ENCODE measurements around the gene ZNF8.
"Not testable (repeated sequence)": the region's sequence is repeated elsewhere in the genome, so short reads cannot be mapped to it uniquely, and the experiment has no call there.

ZNF8 gene

GRCh38 chr19:58300620-58301019, 21.9 kb downstream of the ZNF8 start:
- DNase-seq = no peak

GRCh38 chr19:58304255-58304654, 25.5 kb downstream of the ZNF8 start:
- DNase-seq = no peak

- DNase-seq = no peak
These were observed 26.0 kb downstream of the ZNF8 start for GRCh38 chr19:58304748-58305064.

- peak; percentile 99 for DNase-seq
These were observed 26.5 kb downstream of the ZNF8 start, which contains the start of gene ERVK3-1 for GRCh38 chr19:58305065-58305931. ERVK3-1 (plus strand) TSS chr19:58305377; CDS start chr19:58312169, 6,792 bp downstream.

GRCh38 chr19:58305932-58306323, 27.2 kb downstream of the ZNF8 start:
- peak; percentile 9 for DNase-seq

GRCh38 chr19:58307736-58308135, 29.0 kb downstream of the ZNF8 start:
- DNase-seq = no peak

GRCh38 chr19:58310685-58311084, 31.9 kb downstream of the ZNF8 start:
- DNase-seq = not testable (repeated sequence)

- DNase-seq = no peak
These were observed 32.6 kb downstream of the ZNF8 start for GRCh38 chr19:58311345-58311865.

GRCh38 chr19:58315580-58315979, 36.8 kb downstream of the ZNF8 start:
- no peak for DNase-seq

GRCh38 chr19:58317476-58318072, 38.8 kb downstream of the ZNF8 start:
- DNase-seq = no peak

- no peak for DNase-seq
These were observed 39.5 kb downstream of the ZNF8 start for GRCh38 chr19:58318297-58318696.

- no peak for DNase-seq
These were observed 40.5 kb downstream of the ZNF8 start for GRCh38 chr19:58319241-58319640.

GRCh38 chr19:58325311-58326022, 46.7 kb downstream of the ZNF8 start:
- DNase-seq = no peak

GRCh38 chr19:58326501-58326913, 47.8 kb downstream of the ZNF8 start:
- DNase-seq = no peak

- peak; percentile 95 for DNase-seq
These were observed 48.4 kb downstream of the ZNF8 start, which contains the start of gene ZSCAN22 for GRCh38 chr19:58326914-58327726. ZSCAN22 (plus strand) TSS chr19:58326994; CDS start chr19:58334803, 7,809 bp downstream.

GRCh38 chr19:58328999-58329398, 50.2 kb downstream of the ZNF8 start:
- DNase-seq = peak; percentile 16

GRCh38 chr19:58330458-58330857, 51.7 kb downstream of the ZNF8 start:
- peak; percentile 29 for DNase-seq

- peak; percentile 55 for DNase-seq
These were observed 53.9 kb downstream of the ZNF8 start for GRCh38 chr19:58332697-58333096.

GRCh38 chr19:58334691-58335249, 56.0 kb downstream of the ZNF8 start:
- peak; percentile 65 for DNase-seq

- DNase-seq = no peak
These were observed 56.9 kb downstream of the ZNF8 start for GRCh38 chr19:58335630-58336029.

- no peak for DNase-seq
These were observed 57.5 kb downstream of the ZNF8 start for GRCh38 chr19:58336216-58336615.

GRCh38 chr19:58336820-58337219, 58.1 kb downstream of the ZNF8 start:
- no peak for DNase-seq
